HG03457 (cell line): ENCODE results near the gene ATXN7.

Experiments used
- ATAC-seq: cut with Tn5 transposase; IDR thresholded peaks from one replicate; pipeline ENCODE4 v1.9.1; 2021; ENCODE audit warnings: moderate number of reproducible peaks; ENCODE audit not compliant: unreplicated experiment

Gene ATXN7

DNA sequence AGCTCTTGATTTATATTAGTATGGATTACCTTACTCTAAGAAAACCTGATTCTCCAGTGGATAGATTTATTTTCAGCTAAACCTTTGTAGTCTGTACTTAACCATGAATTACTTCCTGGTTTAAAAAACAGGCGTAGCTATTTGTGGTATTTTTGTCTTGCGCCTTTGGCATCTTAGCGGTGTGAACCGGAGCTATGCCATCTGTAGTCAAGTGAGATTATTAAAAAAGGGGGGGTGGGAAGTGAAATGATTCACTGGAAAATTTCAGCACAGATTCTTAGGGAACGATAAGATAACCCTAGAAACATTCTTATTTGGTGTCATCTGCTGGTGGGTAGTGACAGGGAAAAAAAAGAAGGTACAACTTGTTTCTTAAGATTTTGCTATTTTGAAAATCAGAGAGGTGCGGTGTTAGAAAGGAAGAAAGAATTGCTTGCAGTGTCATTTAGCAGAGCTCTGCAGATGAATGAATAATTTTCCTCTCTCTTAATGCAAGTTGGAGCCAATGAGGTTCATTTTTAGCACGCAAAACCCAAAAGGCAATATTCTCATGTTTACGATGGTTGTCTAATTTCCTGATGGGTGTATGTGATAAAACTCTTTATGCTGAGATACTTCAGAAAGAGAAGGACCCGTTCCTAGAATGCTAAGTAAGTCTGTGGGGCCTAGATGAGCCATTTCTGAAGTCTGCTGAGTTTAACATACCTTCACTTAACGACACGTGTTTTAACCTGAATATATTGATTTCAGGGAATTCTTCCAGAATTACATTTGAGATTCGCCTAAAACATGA is 115.6 kb downstream of the ATXN7 start:
- ATAC-seq = no peak

DNA sequence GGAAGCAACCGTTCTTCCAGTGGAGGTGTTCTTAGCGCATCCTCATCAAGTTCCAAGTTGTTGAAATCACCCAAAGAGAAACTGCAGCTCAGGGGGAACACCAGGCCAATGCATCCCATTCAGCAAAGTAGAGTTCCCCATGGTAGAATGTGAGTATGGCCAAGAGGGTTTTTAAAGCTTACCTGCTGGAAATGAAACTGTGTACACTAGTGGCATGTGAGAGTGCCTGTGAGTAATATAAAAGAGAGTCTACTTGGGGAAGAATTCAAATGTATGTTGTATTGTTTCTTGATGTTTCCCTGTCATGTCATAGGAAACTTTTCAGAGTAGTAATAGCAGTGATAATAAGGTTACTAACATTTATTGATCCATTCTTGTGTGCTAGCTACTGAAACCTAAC is 116.4 kb downstream of the ATXN7 start:
- no peak for ATAC-seq

DNA sequence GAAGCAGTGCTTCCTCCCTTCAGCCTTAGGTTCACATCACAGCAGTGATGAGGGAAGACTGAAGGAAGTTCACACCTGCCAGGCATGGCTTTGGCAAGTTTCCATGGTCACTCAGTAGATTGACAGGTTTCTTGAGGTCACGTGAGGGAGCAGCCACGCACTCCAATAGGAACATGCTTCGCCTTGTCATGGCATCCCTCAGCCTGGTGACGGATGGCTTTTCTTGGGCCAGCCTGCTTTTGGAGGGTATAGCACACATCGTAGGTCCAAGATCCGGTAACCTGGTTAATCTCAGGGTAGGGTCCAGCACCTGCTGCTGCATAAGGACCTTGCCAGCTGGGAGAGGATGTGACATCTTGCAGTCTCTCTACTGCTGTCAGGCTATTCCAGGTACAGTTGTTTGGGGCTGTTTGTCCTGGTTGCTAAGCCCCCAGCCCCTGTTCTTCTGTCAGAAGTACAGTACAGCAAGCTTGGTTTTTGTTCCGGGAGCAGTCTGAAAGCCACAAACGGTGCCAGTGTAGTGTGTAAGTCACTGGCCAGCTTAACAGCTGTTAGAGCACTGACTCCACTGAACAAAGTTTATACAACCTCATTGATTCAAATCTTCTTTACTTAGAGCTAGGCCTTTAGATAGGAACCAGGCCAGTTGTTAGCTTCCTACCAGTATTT is 117.3 kb downstream of the ATXN7 start:
- no peak for ATAC-seq

DNA sequence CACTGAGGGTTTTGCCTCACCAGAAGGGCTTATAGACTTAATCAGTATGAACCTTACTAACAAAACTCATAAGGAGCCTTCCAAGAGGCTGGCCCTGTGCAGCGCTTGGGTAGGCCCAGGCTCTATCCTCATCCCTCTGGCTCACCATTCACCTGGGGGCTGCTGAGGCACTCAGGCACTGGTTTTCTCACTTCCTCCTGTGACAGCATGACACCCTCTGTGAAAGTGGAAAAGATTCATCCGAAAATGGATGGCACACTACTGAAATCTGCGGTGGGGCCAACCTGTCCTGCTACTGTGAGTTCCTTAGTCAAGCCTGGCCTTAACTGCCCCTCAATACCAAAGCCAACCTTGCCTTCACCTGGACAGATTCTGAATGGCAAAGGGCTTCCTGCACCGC is 118.3 kb downstream of the ATXN7 start:
- no peak for ATAC-seq

DNA sequence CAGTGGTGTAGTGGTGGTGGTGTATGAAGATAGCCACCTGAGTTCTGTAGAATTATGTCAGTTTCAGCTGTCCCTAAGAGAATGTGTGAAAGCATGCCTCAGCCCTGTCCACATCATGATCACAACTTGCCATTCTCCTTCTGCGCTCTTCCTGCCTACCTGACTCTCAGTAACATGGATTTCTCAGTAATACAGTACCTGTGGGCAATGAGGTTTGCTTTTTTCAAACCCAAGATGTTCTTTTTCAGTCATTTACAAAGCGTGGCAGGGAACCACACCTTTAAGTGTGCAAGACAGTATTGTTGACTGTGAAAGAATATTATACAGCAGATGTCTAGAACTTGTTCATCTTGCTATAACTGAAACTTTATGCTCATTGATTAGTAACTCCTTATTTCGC is 120.7 kb downstream of the ATXN7 start:
- ATAC-seq = no peak

DNA sequence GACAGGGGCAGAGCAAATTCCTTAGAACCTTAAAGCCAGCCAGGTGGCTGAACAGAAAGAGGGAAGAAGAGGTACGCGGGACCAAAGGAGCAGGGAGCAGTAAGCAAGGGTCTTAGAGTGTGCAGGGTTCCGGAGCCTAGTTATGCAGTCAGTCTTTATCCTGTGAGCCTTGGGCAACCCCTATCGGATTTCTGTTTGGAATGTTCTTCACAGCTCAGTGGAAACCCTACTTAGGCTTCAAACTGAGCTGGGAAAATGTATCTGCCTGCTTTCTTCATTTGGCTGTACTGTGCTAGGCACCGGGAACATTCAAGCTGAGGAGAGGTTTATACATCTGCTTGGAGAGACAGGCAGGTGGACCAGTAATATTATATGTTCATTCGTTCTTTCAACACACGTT is 122.5 kb downstream of the ATXN7 start:
- ATAC-seq = no peak

DNA sequence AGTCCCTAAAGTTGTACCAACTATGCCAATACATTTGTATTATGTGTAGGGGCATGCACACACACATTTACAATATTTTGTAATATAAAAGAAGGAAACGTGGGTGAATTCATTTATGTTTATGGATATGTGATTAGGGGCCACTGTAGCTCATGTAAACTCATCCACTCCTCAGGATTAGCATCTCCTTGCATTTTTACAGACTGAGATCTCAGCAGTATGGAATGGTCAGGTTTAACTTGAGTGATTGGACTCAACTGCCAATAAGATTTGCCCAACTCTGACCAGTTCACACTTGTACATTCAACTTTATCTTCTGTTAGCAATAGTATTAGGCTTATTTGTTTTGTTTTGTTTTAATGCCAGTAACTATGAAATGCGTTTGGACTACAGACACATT is 123.2 kb downstream of the ATXN7 start:
- ATAC-seq = no peak

DNA sequence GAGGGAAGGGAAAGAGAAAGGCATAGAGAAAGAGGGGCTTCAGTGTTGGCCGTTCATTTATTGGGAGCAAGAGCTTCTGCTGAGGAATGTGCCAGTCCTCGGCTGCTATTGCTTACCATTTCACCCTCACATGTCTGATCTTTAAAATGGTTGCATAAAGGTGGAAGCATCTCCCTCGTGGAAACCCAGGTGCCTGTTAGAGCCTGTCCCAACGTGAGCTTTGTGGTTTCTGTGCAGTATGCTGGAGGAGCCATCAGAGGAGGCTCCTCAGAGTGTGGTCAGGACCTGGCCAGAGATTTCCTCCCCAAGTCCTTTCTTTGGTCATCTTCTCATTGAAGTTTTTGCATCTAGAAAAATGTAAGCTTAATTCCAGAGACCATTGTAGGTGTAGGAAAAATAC is 125.3 kb downstream of the ATXN7 start:
- ATAC-seq = no peak

DNA sequence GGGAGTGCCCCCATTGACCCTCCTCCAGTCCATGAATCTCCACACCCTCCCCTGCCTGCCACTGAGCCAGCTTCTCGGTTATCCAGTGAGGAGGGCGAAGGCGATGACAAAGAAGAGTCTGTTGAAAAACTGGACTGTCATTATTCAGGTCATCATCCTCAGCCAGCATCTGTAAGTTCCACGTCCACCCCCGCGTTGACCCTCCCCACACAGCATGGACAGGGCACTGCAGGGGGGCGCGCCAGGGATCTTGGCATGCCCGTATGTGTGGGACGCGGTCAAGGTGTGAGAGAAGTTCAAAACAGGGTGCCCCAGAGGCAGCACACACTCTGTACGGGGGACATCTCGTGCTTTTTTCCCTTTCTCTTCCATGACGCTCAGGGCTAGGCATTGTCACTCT is 126.5 kb downstream of the ATXN7 start:
- no peak for ATAC-seq

DNA sequence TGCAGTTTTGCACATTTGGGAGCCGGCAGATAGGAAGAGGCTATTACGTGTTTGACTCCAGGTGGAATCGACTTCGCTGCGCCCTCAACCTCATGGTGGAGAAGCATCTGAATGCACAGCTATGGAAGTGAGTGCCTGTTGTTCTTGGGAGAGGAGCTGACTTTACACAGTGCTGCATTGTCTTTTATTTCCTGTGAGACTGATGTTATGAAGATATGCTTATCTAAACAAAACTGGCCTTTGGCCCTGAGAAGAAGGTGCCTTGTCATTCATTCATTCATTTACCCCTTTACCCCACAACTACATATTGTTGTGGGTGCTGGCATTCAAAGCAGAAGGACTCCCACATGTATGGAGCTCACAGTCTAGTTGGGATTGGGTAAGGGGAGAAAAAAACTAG is 127.1 kb downstream of the ATXN7 start:
- no peak for ATAC-seq

DNA sequence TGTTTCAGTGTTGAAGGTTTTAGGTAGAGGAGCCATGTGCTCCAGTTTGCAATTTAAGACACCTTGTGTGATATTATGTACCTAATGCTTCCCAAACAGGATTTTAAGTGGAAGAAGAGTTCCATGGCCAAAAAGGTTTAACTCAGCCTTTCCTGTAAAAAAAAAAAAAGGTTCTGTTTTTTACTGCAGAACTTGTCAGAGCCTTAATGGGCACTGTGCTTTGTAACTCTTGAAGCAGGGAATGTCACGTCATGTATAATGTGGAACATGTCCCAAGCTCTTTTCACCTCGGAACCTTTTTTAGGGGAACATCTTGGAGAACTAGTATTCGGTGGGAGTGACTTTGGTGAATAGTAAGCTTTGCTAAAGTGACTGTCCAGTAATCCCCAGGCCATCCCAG is 128.0 kb downstream of the ATXN7 start:
- no peak for ATAC-seq

DNA sequence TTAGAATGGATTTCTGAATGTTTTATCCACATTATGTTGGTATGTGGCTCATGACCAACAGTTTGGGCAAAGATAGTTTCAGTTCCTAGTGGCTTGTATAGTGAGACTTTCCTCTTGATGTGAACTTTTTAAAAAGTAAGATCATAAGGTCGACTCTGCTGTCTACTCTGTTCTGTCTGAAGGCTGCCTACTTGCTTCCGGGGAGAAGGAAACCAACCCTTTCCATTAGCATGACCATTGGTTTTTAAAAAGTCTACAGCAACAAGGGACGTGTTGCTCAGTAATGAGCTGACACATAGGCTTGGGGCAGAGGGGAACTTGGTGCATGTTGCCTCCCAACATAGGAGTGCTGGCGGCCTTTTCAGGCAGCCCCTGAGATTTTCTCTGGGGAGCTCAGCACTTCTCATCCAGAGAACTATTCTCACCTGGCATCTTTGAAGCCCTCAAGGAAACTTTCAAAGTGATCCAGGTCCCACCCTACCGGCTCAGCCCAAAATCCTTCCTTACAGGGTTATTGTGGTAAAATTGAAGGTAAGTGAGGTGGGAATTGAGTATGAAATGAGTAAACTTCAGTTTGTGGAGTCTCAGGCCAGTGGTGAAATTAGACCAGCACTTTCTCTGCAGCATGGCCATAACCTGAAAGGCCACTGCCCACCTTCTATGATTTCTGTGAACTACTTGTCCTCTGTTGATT is 129.0 kb downstream of the ATXN7 start:
- no peak for ATAC-seq

DNA sequence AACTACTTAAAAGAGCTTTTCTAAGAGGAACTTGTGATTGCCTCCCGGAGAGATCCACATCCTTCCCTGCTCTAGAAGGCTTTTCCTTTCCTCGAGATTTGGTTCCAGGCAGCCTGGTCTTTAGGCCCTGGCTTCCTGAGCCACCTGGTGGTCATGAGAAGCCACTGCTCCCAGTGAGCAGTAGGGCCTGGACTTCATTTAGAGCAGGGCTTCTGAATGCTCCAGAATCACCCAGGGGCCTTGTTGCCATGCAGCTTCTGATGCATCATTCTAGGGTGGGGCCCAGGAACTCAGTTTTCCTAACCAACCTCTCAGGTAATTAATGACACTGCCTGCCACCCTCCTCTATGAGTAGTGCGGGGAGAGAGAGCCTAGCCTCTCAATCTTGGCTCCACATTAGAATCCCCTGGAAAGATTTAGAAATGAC is 130.0 kb downstream of the ATXN7 start:
- peak; percentile 63 for ATAC-seq

DNA sequence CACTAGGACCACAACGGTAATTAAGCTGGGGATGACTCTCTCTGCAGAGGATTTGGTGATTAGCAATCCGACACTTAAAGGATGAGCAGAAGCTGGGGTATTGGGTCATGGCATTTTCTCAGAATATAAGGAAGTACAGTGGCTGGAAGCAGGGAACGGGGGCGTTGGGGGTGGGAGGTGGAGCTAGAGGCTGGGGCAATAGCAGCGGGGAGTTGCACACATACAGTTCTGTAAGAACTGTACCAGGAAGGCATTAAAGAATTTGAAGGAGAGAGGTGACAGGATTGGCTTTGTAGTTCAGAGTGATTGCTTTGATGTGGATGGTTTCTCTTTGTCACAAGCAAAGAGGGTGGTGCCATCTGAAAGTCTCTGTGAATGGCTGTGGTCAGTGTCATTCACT is 131.4 kb downstream of the ATXN7 start:
- ATAC-seq = no peak

DNA sequence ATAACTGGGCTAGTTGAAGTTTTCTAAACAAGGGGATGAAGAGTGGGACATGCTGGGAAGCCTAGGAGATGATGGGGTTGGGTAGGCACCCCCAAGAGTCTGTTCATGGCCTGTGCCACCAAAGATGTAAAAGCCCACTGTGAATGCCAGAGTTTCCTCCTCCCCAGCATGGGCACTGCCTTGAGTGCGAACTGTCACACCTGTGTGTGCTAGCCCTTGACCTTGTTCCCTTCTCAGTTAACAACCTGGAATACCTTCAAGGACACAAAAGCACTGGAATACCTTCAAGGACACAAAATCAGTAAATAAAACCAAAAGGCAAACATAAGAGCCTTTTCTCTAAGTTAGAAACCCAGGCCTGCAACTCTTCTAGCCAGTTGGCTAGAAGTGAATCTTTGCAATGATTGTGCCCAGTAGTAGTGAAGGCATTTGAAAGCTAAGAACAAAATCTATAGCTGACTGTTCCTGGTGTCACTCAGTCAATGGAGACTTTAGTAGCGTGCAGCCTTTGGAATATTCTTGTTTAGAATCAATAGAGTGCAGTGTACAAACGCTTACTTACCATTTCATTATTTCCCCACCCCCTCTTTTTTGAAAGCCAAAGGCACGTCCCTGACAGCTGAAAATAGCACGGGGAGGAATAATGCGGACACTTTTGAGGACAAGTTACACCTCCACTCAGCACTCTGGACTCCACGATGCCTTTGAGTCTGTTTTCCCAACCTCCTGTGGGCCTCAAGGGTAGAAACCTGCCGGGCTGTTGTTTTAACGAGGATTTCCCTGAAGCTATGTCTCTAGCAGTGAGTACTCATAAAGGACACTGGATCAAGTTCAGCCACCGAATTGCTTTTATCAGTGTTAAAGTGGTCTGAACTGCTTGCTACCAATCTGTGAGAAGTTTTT is 135.4 kb downstream of the ATXN7 start:
- ATAC-seq = no peak

DNA sequence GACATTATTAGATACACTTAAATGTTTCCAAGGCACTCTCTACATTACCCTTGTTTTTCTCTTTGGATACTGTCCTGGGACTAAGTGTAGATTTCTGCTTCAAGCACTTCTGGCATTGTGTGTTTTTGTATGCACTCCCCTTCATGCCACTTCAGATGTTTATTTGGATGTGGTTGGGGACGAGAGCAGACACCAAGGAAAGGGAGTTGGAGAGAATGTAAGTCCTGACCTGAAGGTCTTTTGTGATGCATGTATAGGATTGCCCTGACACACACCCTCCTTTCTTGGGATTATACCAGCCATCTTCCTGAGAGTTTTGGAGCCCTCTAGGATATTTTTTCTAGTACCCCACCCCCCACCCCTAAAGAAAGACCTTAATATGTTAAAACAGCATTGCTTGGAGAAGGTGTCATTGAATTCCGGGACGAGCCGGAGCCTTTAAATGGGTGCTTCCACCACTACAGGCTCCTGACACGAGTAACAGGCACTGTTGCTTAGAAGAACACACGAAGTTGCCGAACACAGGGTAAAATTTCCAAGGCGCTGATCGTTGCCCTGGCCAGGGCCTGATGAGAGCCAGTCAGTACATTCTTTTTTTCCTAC is 136.9 kb downstream of the ATXN7 start:
- no peak for ATAC-seq

DNA sequence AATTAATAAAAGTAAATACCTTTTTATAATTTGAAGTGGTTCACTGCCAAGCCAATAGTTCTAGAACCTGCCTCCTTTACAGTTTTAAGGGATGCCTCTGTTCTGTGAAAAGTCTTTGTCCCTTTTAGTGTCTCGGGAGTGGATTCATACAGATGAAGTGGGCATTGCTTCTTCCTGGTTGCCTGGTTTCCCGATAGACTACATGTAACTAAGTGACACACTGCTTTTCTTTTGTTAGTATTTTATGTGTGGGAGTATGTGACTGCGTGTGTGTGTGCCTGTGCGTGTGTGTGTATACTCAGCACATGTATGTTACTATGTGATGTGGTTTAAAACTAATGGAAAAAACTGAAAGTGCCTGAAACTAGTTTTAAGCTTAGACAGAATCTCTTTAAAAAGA is 138.6 kb downstream of the ATXN7 start:
- ATAC-seq = no peak

DNA sequence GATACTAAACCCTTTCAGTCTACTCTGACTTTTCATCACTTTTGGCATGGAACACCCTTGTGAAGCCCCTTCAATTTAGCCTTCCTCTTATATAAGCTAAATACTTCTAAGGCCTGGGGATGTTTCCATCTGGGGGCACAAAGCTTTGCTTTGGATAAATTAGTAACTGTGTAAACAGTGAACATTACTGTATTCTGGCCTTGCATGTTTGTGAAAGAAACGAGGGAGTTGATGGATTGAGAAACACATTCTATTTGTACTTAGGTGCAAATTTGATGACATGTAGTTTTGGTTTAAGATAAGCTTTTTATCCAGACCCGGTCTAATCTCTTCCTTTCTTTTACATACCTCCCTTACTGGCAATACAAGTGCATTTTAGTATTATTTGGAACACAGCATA is 139.9 kb downstream of the ATXN7 start:
- no peak for ATAC-seq

DNA sequence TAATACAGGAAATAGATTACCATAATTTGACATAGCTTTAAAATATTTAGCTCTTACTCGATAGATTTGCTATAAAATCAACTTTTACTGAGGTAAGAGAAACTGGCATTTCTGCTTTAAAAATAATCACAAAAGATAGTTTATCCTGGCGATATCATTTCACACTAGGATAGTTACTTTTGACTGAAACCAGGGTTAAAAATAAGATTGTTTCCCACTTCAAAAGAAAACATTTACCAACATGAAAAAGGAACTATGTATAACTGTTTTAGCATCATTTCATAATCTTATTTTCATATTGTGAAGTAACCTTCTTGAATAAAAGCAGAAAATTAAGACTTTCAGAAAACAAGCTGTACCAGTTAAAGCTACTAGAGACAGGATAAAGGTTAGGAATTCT is 144.3 kb downstream of the ATXN7 start:
- ATAC-seq = no peak

DNA sequence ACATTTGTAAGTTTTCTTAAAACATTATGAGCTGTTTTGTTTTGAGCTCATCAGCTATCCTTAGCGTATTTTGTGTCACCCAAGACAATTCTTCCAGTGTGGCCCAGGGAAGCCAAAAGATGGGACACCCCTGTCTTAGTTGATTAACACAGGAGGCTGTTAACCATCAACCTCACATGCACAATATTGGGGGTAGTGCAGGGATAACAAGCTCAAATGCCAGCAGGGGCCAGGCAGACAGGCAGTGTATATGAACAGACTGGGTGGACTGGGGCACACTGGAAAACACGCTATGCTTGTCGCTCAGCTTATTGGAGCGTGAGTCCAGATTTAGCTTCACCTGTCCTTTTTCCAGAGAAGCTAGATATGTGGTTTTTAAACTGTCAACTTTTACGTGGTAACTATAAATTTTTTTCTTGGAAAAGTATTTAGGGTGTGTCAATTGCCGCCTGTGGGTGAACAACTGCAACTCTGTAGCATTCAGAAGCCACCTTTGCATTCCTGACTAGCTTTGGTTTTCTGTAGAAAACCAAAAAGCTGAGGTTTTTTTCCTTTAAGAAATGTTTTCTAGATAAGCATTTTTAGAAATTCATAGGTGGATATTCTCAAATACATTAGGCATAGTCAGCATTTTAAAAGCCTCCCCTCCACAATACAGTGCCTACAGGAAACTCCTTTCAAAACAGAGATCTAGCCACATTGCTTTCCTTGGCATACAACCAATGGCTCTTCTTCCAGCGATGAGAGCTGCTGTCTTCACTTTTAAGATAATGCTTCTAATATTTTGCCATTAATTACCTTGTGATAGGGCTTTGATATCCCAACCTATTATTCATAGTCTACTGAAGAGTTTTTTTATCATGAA is 145.1 kb downstream of the ATXN7 start:
- no peak for ATAC-seq
